GM10266 (cell line): Measurements from ENCODE around the gene SIK3.
"Not testable (repeated sequence)": the region's sequence is repeated elsewhere in the genome, so short reads cannot be mapped to it uniquely, and the experiment has no call there.

Experiments
- DNase-seq: peaks from one replicate; pipeline ENCODE4 v3.0.0; 2012; ENCODE audit errors: extremely low spot score
- CTCF ChIP-seq: IDR thresholded peaks from 2 replicates; pipeline ENCODE4 v1.5.1; 2012; ENCODE audit warnings: mild to moderate bottlenecking, low read depth; ENCODE audit not compliant: control insufficient read depth, insufficient read depth; ENCODE audit errors: missing control alignments

Gene SIK3

GRCh38 chr11:117052196-117053149 lies 45.8 kb downstream of the SIK3 start:
- TF ChIP-seq CTCF: no peak
- DNase-seq: no peak

GRCh38 chr11:117050121-117050520 lies 48.1 kb downstream of the SIK3 start:
- DNase-seq: not testable (repeated sequence)

- not testable (repeated sequence) for DNase-seq
These were observed 51.6 kb downstream of the SIK3 start for GRCh38 chr11:117046627-117047026.

- DNase-seq: no peak
- TF ChIP-seq CTCF: no peak
These were observed 52.3 kb downstream of the SIK3 start for GRCh38 chr11:117045956-117046355.

GRCh38 chr11:117045196-117045595 lies 53.0 kb downstream of the SIK3 start:
- no peak for DNase-seq
- TF ChIP-seq CTCF: no peak

GRCh38 chr11:117044287-117045035 lies 53.8 kb downstream of the SIK3 start:
- DNase-seq: no peak
- no peak for TF ChIP-seq CTCF

- DNase-seq: no peak
- no peak for TF ChIP-seq CTCF
These were observed 55.5 kb downstream of the SIK3 start for GRCh38 chr11:117042689-117043088.

GRCh38 chr11:117039900-117040299 lies 58.3 kb downstream of the SIK3 start:
- TF ChIP-seq CTCF: no peak
- DNase-seq: no peak
